NCI-H226 (cell line): Measurements from ENCODE around the gene TMEM161A.

ENCODE experiments used
- DNase-seq: peaks from one replicate; pipeline ENCODE4 v3.0.0-alpha.2; 2015

Gene TMEM161A

DNA sequence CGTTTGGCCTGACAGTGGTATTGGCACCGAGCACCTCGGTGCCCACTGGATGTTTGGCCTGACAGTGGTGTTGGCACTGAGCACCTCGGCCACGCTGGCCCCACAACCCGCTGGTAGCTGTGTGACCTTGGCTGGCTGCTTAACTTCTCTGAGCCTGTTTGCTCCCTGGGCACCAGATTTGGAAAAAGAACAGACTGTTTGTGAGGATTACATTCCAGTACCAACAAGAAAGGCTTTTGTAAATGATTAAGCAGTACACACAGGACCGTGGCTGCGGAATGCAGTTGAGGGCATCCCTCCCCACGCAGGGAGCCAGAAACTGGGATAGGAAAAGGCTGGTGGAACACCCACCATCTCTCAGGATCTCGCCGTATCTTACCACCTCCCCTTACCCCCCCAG lies 42.6 kb downstream of the TMEM161A start:
- no peak for DNase-seq

DNA sequence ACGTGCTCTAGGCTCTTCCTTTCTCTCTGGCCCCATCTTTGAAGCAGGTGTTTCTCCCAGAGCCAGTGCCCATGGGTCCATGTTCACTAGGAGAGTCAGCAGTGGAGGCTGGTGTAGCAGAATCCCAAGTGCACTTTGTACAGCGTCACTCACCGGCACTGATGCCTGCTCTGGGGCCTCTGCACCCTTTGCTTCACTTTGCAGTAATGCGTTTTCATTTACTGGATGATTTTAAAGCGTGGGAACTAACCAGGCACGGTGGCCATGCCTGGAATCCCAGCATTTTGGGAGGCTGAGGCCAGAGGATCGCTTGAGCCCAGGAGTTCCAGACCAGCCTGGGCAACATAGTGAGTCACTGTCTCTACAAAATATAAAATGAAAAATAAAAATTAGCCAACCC lies 43.8 kb downstream of the TMEM161A start:
- DNase-seq: no peak

GRCh38 chr19:19087676-19088075 lies 50.6 kb downstream of the TMEM161A start:
- no peak for DNase-seq

DNA sequence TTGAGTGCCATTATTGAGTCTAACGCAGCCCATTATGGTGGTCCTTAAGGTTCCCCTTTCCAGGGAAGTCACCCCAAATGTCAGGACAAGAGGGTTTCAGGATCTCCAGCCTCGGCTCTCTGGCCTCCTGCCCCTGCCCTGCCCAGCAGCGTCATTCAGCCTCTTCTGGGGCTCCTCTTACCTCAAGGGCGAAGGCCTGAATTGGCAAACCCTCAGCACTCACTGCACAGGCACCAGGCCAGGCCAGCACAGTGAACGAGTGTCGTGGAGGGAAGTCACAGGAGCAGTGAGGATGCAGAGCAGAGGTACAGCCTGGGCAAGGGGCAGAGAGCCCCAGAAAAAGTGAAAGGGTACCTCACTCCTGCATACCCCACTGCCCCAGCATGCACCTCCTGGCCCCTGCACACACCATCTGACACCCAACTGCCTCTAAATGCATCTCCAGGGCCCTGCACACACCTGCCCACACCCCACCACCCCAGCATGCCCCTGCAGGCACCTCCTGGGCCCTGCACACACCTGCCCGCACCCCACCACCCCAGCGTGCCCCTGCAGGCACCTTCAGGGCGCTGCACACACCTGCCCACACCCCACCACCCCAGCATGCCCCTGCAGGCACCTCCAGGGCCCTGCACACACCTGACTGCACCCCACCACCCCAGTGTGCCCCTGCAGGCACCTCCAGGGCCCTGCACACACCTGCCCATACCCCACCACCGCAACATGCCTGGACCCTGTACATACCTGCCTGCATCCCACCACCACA lies 54.7 kb downstream of the TMEM161A start:
- no peak for DNase-seq

GRCh38 chr19:19081642-19082151 lies 56.6 kb downstream of the TMEM161A start:
- no peak for DNase-seq

- no peak for DNase-seq
Observed at GRCh38 chr19:19079571-19079970, 58.7 kb downstream of the TMEM161A start.

DNA sequence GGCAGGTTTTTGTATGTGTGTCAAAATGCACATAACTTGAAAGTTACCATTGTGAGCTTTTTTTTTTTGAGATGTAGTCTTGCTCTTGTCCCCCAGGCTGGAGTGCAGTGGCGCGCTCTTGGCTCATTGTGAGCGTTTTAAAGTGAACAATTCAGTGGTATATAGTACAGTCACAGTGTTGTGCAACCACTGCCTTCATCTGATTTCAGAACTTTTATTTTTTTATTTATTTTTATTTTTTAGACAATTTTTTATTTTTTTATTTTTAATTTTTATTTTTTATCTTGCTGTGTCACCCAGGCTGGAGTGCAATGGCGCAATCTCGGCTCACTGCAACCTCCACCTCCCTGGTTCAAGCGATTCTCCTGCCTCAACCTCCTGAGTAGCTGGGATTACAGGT lies 59.5 kb downstream of the TMEM161A start:
- no peak for DNase-seq

DNA sequence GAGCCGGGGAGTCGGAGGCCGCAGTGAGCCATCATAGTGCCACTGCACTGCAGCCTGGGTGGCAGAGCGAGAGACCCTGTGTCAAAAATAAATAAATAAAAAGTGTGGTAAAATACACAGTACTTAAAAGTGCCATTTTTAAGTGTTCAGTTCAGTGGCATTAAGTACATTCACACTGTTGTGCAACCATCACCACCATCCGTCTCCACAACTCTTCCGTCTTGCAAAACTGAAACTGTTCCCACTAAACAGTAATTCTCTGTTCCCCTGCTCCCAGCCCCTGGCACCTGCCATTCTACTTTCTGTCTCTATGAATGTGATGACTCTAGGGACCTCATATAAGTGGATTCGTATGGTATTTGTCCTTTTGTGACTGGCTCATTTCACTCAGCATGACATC lies 61.2 kb downstream of the TMEM161A start:
- no peak for DNase-seq

GRCh38 chr19:19076476-19076875 lies 61.8 kb downstream of the TMEM161A start:
- DNase-seq: no peak

DNA sequence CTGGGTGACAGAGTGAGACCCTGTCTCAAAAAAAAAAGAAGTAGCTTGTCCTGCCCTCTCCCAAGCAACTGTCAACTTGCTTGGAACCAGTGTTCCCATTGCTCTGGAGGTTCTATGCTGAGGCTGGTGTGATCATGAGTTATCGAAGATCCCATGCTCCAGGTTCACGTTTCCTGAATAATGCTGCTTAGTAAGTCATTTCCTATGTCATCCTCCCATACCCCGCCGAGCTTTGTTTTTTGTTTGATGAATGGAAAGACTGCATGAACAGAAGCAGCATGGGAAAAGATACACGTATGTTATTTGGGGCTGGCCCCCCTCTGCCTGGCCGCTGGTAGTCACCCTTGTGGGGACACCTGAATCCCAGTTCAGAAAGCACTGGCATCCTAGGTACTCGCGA lies 63.2 kb downstream of the TMEM161A start:
- DNase-seq: no peak

DNA sequence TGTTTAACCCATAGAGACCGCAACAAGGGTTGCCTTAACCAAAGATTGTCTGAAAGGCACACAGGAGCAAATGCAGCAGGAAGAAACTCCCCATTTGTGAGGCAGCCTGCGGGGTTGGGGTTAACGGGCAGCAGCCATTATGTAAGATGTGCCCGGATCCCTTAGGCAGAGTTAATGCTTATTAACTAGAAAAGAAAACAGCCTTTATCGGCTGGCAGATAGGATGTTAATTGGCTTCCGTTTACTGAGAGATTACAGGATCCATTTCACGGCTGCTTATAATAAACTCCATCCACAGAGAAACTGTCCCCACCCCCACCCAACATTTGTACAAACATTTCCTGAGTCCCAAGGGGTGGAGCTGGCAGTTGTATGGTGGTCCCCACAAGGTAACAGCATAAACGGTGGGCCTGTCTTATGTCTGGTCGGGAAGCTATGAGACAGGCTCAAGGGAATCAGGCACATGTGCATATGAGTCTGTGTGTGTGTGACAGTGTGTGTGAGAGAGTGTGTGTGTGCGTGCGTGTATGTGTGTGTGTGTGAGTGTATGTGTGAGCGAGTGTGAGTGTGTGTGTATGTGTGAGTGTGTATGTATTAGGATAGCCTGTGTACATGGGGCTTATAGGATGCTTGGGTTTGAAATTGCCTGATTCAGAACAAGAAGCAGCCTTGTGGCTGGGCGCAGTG lies 63.9 kb downstream of the TMEM161A start:
- DNase-seq: no peak

GRCh38 chr19:19071897-19072296 lies 66.4 kb downstream of the TMEM161A start:
- DNase-seq: no peak
